Eye (tissue), 1 donor: ENCODE results near the gene CEACAM1.
"Not testable (repeated sequence)": the region's sequence is repeated elsewhere in the genome, so short reads cannot be mapped to it uniquely, and the experiment has no call there.

Experiments used
- DNase-seq: peaks from one replicate; pipeline ENCODE4 v3.0.0-alpha.2; 2015

The CEACAM1 gene

DNA sequence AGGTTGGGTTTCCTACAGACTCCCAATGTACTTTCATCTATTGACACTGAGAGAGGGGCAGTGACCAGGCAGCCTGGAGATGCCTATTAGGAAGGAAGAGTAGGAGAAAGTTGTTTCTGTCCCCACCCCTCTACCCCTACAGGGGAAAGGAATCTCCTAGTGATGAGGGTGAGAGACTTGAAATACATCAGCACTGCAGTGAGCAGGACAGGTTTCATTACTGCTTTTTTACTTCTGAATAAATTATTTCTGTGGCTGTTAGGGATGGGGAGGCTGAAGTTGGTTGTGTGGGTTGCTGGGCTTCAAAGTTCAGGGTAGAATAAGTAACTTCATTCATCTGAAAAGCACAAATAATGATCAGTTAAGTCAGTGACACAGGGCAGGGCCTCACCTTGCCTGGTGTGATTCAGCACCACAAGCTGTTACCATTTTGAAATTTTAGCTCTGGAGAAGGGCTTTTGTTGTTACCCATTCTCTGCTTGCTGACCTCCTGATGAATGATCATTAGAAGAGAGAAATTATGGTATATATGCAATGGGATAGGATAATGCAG, 19.3 kb downstream of the CEACAM1 start:
- no peak for DNase-seq

GRCh38 chr19:42505066-42505465, 23.2 kb downstream of the CEACAM1 start:
- DNase-seq: no peak

GRCh38 chr19:42501733-42502132, 26.5 kb downstream of the CEACAM1 start:
- DNase-seq: no peak

GRCh38 chr19:42501243-42501642, 27.0 kb downstream of the CEACAM1 start:
- DNase-seq: not testable (repeated sequence)

- no peak for DNase-seq
These were observed 30.0 kb downstream of the CEACAM1 start for GRCh38 chr19:42498169-42498757.

DNA sequence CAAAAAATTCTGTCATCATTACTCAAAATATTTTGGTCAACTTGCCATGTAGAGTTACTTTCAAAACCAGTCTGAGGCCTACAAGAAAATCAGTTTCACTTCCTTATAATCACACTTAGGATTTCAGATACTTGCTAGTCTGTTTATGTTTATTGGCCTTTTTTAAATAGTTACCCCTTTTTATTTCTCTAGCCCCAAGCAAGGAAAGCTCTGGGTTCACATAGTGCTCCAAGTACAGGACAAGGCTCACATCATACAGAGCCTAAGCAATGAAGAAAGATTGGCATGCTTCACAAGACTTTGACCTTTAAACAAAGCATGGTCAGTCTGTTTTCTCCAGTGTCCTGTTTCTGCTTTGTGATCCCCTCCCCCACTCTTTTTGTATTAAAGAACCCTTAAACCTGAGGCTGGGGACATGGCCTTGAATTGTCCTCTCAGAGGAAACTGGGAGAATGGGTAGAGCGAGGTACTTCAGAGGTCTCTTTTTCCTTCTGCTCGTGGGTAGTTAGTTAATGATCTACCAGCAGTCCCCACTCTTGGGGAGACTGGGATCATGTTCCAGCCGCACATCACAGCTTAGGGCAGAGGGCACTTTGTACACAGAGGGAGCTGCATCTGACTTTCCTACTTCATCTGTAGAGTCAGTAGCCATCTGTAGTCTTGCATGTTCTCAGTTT, 30.7 kb downstream of the CEACAM1 start:
- no peak for DNase-seq

DNA sequence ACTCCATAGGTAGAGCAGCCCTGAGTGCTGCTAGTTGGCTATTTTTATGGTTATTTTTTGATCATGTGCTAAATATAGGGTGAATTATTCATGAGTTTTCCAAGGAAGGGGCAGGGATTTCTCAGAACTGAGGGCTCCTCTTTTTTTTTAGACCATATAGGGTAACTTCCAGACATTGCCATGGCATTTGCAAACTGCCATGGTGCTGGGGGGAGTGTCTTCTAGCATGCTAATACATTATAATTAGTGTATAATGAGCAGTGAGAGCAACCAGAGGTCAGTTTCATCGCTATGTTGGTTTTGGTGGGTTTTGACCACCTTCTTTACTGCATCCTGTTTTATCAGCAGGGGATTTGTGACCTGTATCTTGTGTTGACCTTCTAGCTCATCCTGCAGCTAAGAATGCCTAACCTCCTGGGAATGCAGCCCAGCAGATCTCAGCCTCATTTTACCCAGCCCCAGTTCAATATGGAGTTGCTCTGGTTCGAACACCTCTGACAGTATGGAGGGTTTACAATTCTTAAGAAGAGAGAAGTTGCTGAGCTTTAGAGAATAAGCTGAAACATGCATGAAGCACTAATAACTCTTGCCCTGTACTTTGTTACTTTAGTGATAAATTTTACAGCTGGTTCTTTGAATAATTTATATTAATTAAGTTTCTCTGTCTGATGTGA, 31.7 kb downstream of the CEACAM1 start:
- DNase-seq: no peak

DNA sequence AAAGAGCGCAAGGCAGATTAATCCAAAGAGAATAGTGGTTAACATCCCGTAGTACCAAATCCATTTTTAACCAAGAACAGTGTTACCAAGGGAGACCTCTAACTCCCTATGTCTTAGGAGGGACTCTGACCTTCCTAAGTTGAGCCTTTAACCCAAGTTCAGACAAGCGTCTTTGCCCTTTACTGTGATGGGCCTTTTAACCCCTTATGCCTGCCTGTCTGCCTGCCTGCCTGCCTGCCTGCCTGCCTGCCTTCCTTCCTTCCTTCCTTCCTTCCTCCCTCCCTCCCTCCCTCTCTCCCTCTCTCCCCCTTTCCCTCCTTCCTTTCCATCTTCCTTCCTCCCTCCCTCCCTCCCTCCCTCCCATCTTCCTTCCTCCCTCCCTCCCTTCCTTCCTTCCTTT, 32.6 kb downstream of the CEACAM1 start:
- DNase-seq: no peak

- no peak for DNase-seq
These were observed 34.0 kb downstream of the CEACAM1 start for GRCh38 chr19:42494321-42494720.

DNA sequence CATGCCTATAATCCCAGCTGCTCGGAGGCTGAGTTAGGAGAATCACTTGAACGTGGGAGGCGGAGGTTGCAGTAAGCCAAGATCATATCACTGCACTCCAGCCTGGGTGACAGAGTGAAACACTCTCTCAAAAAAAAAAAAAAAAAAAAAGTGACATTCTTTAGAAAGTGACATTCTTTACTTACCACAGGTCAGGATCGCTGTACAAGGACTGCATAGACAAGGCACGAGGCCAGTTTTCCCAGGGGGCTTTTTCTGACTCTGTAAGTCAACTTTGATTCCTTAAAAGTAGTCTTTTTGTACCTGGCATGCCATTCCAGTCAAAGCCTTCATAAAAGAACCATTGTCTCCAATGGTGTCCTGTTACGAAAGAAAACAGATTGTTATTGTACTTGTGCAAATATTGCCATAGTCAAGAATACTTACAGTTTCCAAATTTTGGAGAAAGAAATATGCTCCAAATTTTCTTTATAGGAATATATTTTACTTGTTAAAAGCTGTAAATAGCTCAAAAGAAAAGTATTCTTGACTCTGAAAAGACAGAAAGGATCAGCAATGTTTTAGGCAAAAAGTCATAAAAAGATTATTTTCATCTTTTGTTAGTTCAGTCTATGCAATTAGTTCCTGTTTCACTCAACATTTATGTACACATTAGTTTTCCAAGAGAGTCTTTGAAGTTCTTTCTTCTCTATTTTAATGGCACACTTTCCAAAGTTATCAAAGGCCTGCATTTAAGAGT, 39.3 kb downstream of the CEACAM1 start:
- DNase-seq: no peak

- no peak for DNase-seq
These were observed 40.5 kb downstream of the CEACAM1 start for GRCh38 chr19:42487798-42488178.

- no peak for DNase-seq
These were observed 41.1 kb downstream of the CEACAM1 start for GRCh38 chr19:42487032-42487797.

DNA sequence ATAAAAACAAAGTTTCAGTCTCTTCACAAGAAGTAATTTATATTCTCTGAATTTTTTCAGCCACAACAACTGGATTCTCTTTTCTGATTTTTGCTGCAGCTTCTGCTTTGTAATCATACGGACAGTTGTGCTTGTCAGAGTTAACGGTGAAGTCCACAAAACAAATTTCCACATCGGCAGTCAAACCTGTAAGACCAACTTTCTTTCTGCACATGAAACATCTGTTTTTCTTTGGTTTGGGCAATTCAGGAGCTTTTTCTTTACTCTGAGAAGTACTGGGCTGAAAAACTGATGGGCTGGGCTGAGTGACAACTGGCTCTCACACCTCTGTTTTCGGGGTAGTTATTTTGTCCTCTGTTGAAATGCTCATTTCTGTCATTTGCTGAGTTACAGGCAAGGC, 43.2 kb downstream of the CEACAM1 start:
- not testable (repeated sequence) for DNase-seq

- no peak for DNase-seq
These were observed 47.8 kb downstream of the CEACAM1 start for GRCh38 chr19:42480335-42481095.

GRCh38 chr19:42479736-42480135, 48.5 kb downstream of the CEACAM1 start:
- no peak for DNase-seq

- no peak for DNase-seq
These were observed 49.4 kb downstream of the CEACAM1 start for GRCh38 chr19:42478765-42479311.

DNA sequence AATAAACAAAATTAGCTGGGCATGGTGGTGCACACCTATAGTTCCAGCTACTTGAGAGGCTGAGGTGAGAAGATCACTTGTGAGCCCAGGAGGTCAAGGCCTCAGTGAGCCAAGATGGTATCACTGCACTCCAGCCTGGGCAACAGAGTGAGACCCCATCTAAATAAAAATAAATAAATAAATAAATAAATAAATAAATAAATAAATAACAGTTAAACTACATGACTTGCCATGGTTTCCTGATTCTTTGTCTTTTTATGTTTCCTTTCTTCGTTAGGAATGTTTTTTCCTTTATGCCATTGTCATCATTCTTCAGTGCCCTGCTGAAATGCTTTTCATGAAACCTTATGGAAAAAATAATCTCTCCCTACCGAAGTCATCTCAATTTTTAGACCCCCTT, 50.3 kb downstream of the CEACAM1 start:
- no peak for DNase-seq

DNA sequence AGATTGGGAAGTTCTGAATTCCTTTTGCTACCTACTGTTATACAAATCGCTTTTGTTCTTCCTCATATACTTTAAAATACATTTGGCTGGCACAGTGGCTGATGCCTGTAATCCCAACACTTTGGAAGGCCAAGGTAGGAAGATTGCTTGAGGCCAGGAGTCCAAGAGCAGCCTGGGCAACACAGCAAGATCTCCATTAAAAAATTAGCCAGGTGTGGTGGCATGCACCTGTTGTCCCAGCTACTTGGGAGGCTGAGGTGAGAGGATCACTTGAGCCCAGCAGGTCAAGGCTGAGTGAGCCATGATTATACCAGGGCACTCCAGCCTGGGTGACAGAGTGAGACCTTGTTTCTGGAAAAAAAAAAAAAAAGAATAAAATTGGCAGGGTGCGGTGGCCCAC, 51.2 kb downstream of the CEACAM1 start:
- no peak for DNase-seq

GRCh38 chr19:42475366-42475765, 52.9 kb downstream of the CEACAM1 start:
- DNase-seq: no peak

DNA sequence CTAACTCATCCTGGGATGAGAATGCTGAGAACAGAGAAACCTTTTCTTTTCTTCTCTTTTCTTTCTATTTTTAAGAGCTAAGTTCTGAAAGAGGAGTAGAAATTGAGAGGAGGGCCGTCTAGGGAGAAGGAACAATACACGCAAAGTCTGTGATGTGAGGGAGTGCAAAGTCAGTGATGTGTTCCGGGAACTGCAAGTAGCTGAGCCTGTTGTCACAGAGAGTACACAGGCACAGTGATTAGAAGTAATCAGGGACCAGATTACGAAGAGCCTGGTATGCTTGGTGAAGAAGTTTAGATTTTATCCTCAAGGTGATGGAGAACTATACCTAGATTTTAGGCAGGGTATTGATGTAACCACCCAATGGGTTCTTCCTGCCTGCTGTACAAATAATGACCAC, 53.5 kb downstream of the CEACAM1 start:
- no peak for DNase-seq

DNA sequence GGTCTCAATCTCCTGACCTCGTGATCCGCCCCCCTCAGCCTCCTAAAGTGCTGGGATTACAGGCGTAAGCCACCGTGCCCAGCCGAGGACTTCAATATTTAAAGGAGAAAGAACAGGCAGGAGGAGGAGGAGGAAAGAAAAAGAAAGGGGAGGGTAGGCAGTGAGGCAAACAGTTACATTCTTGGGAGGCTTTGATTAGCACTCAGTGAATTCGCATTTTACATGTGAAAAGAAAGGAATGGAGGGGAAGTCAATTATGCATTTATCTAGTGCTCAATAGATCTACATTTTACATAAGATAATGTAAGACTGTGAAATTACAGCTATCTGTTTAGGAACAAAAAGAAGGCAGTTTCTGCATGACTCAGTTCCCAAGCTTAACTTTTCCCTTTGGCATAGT, 54.6 kb downstream of the CEACAM1 start:
- DNase-seq: no peak
